ENCODE data around the gene PRB4. TPM values are rescaled to one million over a fixed set of nuclear protein-coding genes. Genes with fewer than 3 reads are reported as not detected.

PRB4 gene
- total and polyA plus RNA-seq, 10 of the 15 experiments (the other 5 are each of a cell fraction or from before 2014, with no cell fraction given): not detected

DNA sequence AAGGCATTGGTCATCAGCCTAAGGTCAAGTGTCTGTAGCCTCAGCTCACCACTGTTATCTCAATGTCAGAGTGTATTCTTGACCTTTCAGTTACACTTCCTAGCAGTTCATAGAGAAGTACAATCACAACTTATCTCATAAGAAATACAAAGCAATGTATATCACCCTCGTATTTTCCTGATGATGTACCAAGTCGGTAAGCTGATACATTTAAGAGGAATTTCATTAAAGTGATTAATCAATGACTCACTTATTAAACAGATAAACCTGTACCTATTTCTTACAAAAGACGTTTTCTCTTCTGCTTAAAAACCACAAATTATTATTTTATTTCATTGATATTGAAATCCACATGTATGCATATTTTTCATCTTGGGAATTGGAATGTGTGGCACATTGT is 36.8 kb downstream of the PRB4 start:
- RAD21 ChIA-PET (ENCODE audit: unreplicated experiment): no interaction called here
- no peak for FAIRE-seq
- in situ Hi-C loops (cut with MboI): no loop called here
- Histone ChIP-seq H3K4me3 (no peak overlapping the region), H3K9ac (ENCODE audit: control insufficient read depth, insufficient read depth, low read length) (no peak overlapping the region), H3K9me3 (replicated peaks; ENCODE audit: control insufficient read depth, insufficient read depth, low read length) (no peaks in the 10 kb centered on the region), H3K79me2 (ENCODE audit: control insufficient read depth, insufficient read depth, low read length) (no peaks in the 10 kb centered on the region), H3K27ac (ENCODE audit: control insufficient read depth, insufficient read depth) (no peak overlapping the region), H4K20me1 (ENCODE audit: control insufficient read depth, insufficient read depth) (no peaks in the 10 kb centered on the region), H3K27me3 (replicated peaks in 1 of 2; ENCODE audit: control insufficient read depth in 2 of 2, insufficient read depth in 2 of 2, low read length in 1 of 2) (no peaks in the 10 kb centered on the region; a peak in 1 of 4 replicates), H2AFZ (ENCODE audit: control insufficient read depth, low read depth, low read length) (no peak overlapping the region), H3K4me1 (ENCODE audit: control insufficient read depth, insufficient read depth, low read length) (no peaks in the 10 kb centered on the region), H3K4me2 (ENCODE audit: control insufficient read depth, insufficient read depth) (no peak overlapping the region), H3K36me3 (ENCODE audit: control insufficient read depth in 2 of 2, insufficient read depth in 2 of 2, low read length in 1 of 2) (no peaks in the 10 kb centered on the region)
- ATAC-seq: no peak
- CTCF ChIA-PET: no interaction called here
- SMC1A ChIA-PET (ENCODE audit: uncharacterized antibody, unreplicated experiment): no interaction called here
- TF ChIP-seq RBBP5 (conservative IDR thresholded peaks at IDR 0.05): no peak
- no peak for TF ChIP-seq POLR2AphosphoS5 (IDR thresholded peaks at IDR 0.05; ENCODE audit: low read length)
- TF ChIP-seq PKNOX1 (IDR thresholded peaks at IDR 0.05): no peak
- TF ChIP-seq SMARCA5 (IDR thresholded peaks at IDR 0.05): no peak
- no peak for TF ChIP-seq PAX5 (IDR thresholded peaks at IDR 0.05; ENCODE audit: borderline replicate concordance, low read depth, low read length)
- TF ChIP-seq SREBF1 (IDR thresholded peaks at IDR 0.05; ENCODE audit: low read length): no peak
- no peak for TF ChIP-seq SMAD1 (IDR thresholded peaks at IDR 0.05; ENCODE audit: low read depth, partially characterized antibody)
- no peak for TF ChIP-seq ELK1 (IDR thresholded peaks at IDR 0.05; ENCODE audit: low read depth, low read length)
- WGBS (ENCODE audit: insufficient coverage, insufficient replicate concordance, low lambda C conversion rate, missing lambda C conversion rate): 43% methylated on average over 3 of the region's 3 CpGs
- POLR2A ChIA-PET: no interaction called here
- BruUV-seq (replicated peaks): no TSS peak
- intact Hi-C loops (cut with micrococcal nuclease; ENCODE audit: unreplicated experiment): no loop called here
- no peak for DNase-seq (ENCODE audit: low read depth, low spot score)
